Trophoblast cell (in vitro differentiated cells and primary cell): Measurements from ENCODE around the gene AKAP7.

Experiments used
- DNase-seq, 2 donors: peaks; one replicate each; pipeline ENCODE4 v3.0.0-alpha.2; 2016
- H2AFZ ChIP-seq: 2 replicates; pipeline ENCODE4 v1.6.1; 2013; ENCODE audit warnings: low read length, moderate library complexity, mild to moderate bottlenecking; ENCODE audit not compliant: insufficient read depth, poor library complexity
- H2AK5ac ChIP-seq: 2 replicates; pipeline ENCODE4 v1.6.1; 2013; ENCODE audit warnings: mild to moderate bottlenecking, low read length
- H2BK120ac ChIP-seq: 2 replicates; pipeline ENCODE4 v1.6.1; 2013; ENCODE audit warnings: low read length, mild to moderate bottlenecking, moderate library complexity; ENCODE audit not compliant: insufficient read depth, poor library complexity
- H2BK12ac ChIP-seq: 2 replicates; pipeline ENCODE4 v1.6.1; 2013; ENCODE audit warnings: mild to moderate bottlenecking, low read length, moderate library complexity
- H2BK5ac ChIP-seq: 2 replicates; pipeline ENCODE4 v1.6.1; 2013; ENCODE audit warnings: low read length, low read depth, moderate library complexity, mild to moderate bottlenecking; ENCODE audit not compliant: poor library complexity
- H3K14ac ChIP-seq: 2 replicates; pipeline ENCODE4 v1.6.1; 2013; ENCODE audit warnings: mild to moderate bottlenecking, low read length
- H3K18ac ChIP-seq: 2 replicates; pipeline ENCODE4 v1.6.1; 2013; ENCODE audit warnings: mild to moderate bottlenecking, low read length
- H3K23ac ChIP-seq: 2 replicates; pipeline ENCODE4 v1.6.1; 2013; ENCODE audit warnings: low read length
- H3K27ac ChIP-seq: 2 replicates; pipeline ENCODE4 v1.5.1; 2013; ENCODE audit warnings: low read depth, mild to moderate bottlenecking, inconsistent platforms, low read length, moderate library complexity
- H3K27me3 ChIP-seq: 2 replicates; pipeline ENCODE4 v1.6.1; 2013; ENCODE audit warnings: inconsistent platforms, mild to moderate bottlenecking, low read length, moderate library complexity; ENCODE audit not compliant: insufficient read depth
- H3K36me3 ChIP-seq, 2 experiments: 1 replicate in 1 of 2; 2 replicates in 1 of 2; pipeline ENCODE4 v1.6.1; 2013; ENCODE audit warnings: low read length in 2 of 2, mild to moderate bottlenecking in 2 of 2, moderate library complexity in 1 of 2; ENCODE audit not compliant: insufficient read depth in 2 of 2, control insufficient read depth in 1 of 2
- H3K4ac ChIP-seq: 2 replicates; pipeline ENCODE4 v1.6.1; 2013; ENCODE audit warnings: low read depth, mild to moderate bottlenecking, low read length, moderate library complexity
- H3K4me1 ChIP-seq, 2 experiments: 1 replicate in 1 of 2; 2 replicates in 1 of 2; pipeline ENCODE4 v1.6.1; 2013; ENCODE audit warnings: low read length in 2 of 2, mild to moderate bottlenecking in 2 of 2, moderate library complexity in 1 of 2; ENCODE audit not compliant: insufficient read depth in 2 of 2, control insufficient read depth in 1 of 2
- H3K4me2 ChIP-seq: 2 replicates; pipeline ENCODE4 v1.6.1; 2013; ENCODE audit warnings: inconsistent platforms, mild to moderate bottlenecking, low read length, moderate library complexity
- H3K4me3 ChIP-seq: 2 replicates; pipeline ENCODE4 v1.5.1; 2013; ENCODE audit warnings: mild to moderate bottlenecking, low read depth, low read length, inconsistent platforms
- H3K79me1 ChIP-seq: one replicate; pipeline ENCODE4 v1.6.1; 2013; ENCODE audit warnings: low read length
- H3K79me2 ChIP-seq: 2 replicates; pipeline ENCODE4 v1.6.1; 2013; ENCODE audit warnings: low read length, mild to moderate bottlenecking; ENCODE audit not compliant: control insufficient read depth, insufficient read depth, poor library complexity
- H3K9ac ChIP-seq: 2 replicates; pipeline ENCODE4 v1.6.1; 2013; ENCODE audit warnings: mild to moderate bottlenecking, low read length
- H3K9me3 ChIP-seq: 2 replicates; pipeline ENCODE4 v1.6.1; 2013; ENCODE audit warnings: low read depth, mild to moderate bottlenecking, control low read depth, inconsistent platforms, low read length; ENCODE audit not compliant: insufficient read depth
- H4K12ac ChIP-seq: 2 replicates; pipeline ENCODE4 v1.6.1; 2013; ENCODE audit warnings: low read depth, mild to moderate bottlenecking, low read length, moderate library complexity
- H4K8ac ChIP-seq: 2 replicates; pipeline ENCODE4 v1.6.1; 2013; ENCODE audit warnings: low read depth, mild to moderate bottlenecking, low read length, moderate library complexity
- H4K91ac ChIP-seq: one replicate; pipeline ENCODE4 v1.6.1; 2013; ENCODE audit warnings: low read depth, mild to moderate bottlenecking, low read length, moderate library complexity
- WGBS: extraction: QIAGEN DNeasy Blood & Tissue Kit; methylation state at CpG from one replicate; pipeline ENCODE4 v1.1.7; 2013; ENCODE audit warnings: missing lambda C conversion rate; ENCODE audit not compliant: insufficient read length, insufficient coverage; ENCODE audit errors: extremely low coverage; 5-methylcytosine and 5-hydroxymethylcytosine counted together

Gene AKAP7

DNA sequence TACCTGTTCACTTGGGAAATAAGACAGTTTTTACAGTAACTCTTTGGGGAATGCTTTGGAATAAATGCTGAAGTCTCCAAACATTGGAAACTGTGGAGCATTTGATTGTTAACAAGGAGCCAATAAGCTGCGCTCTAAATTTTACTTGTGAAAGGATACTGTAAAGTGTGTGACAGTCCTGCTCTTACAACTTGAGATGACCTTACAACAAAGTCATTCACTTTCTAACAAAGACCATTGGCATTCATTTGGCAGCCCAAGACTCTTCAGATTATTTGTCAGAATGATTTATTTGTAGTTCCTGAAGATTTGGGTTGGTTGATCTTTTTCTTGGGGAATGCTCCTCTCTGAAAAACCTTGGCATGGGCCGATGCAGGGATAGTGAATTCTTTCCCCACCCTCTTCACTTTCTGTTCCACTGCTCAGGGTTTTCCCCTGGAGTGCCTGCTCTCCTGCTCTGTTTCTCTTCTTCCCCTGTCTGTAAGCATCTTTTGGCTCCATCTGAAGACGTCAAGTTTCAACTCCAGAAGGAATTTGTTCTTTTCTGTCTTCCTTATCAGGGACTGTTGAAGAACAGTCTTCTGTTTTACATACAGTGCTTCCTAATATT, 116.4 kb downstream of the AKAP7 start:
- no peak overlapping the region for H2BK120ac ChIP-seq
- no peak overlapping the region for H3K23ac ChIP-seq
- no peak overlapping the region for H4K12ac ChIP-seq
- no peak overlapping the region for H3K4ac ChIP-seq
- no peak overlapping the region for H4K91ac ChIP-seq
- H3K36me3 ChIP-seq: no peaks in the 10 kb centered on the region
- no peak overlapping the region for H2BK12ac ChIP-seq
- H3K4me2 ChIP-seq: no peak overlapping the region
- H3K27me3 ChIP-seq: no peaks in the 10 kb centered on the region
- H3K79me1 ChIP-seq: no peaks in the 10 kb centered on the region
- no peak overlapping the region for H2BK5ac ChIP-seq
- no CpG with 5 or more reads among the region's 3 CpGs for WGBS
- H3K18ac ChIP-seq: no peak overlapping the region
- no peaks in the 10 kb centered on the region for H3K9me3 ChIP-seq
- H3K4me1 ChIP-seq: peaks cover 3 to 4% of the 10 kb centered on the region in 2 experiments
- no peak overlapping the region for H3K27ac ChIP-seq
- H4K8ac ChIP-seq: no peak overlapping the region
- no peak overlapping the region for H3K14ac ChIP-seq
- no peak for DNase-seq
- no peak overlapping the region for H3K4me3 ChIP-seq
- H3K9ac ChIP-seq: no peak overlapping the region
- no peak overlapping the region for H2AK5ac ChIP-seq
- H3K79me2 ChIP-seq: no peaks in the 10 kb centered on the region
- H2AFZ ChIP-seq: no peak overlapping the region

DNA sequence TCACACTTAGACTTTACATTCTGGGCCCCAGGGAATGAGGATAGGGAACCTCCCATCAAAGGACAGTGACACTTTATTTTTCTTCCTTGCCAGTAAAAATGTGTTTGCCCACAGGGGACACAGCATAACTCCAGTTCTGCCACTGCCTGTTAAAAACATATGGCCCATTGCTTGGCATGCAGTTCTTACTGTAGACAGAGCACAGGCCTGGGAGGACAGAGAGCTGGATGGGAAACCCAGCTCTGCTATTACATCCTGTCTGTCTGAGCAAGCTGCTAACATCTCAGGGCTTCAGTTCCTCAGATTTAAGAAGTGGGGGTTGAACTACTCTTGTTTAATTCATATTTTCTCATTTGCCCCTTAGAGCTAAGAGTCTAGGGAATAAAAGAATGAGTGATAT, 120.2 kb downstream of the AKAP7 start:
- H4K91ac ChIP-seq: no peak overlapping the region
- H3K79me2 ChIP-seq: no peaks in the 10 kb centered on the region
- H3K79me1 ChIP-seq: no peaks in the 10 kb centered on the region
- H2BK12ac ChIP-seq: no peak overlapping the region
- no peak overlapping the region for H3K9ac ChIP-seq
- H3K36me3 ChIP-seq: no peaks in the 10 kb centered on the region
- DNase-seq: no peak
- peaks cover 0 to under 1% of the 10 kb centered on the region in 2 experiments for H3K4me1 ChIP-seq
- H2BK120ac ChIP-seq: no peak overlapping the region
- H4K8ac ChIP-seq: no peak overlapping the region
- no peak overlapping the region for H3K14ac ChIP-seq
- no peak overlapping the region for H3K4ac ChIP-seq
- no peaks in the 10 kb centered on the region for H3K9me3 ChIP-seq
- H3K27ac ChIP-seq: no peak overlapping the region
- no peak overlapping the region for H2BK5ac ChIP-seq
- H3K18ac ChIP-seq: no peak overlapping the region
- H2AK5ac ChIP-seq: no peak overlapping the region
- no peak overlapping the region for H3K4me3 ChIP-seq
- no peak overlapping the region for H2AFZ ChIP-seq
- H3K23ac ChIP-seq: no peak overlapping the region
- H3K4me2 ChIP-seq: no peak overlapping the region
- no peaks in the 10 kb centered on the region for H3K27me3 ChIP-seq
- no peak overlapping the region for H4K12ac ChIP-seq

DNA sequence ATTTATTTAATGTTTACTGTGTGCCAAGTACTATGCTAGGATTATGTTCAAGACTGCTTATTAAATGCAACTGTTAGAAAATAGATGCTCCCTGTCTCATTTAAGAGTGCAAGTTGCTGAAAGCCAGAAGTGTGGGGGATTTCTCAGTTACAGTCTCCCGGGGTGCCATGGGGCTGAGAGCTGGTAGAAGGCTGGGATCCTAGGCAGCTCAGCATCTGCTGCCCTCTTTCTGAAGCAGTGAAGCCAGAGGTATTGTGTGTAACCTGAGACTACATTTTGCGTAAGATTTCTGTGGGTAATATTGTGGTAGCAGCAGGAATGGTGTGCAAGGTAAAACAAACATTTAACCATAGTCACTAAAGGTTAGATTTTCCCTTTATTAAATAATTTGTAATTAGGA, 120.6 kb downstream of the AKAP7 start:
- H3K27me3 ChIP-seq: no peaks in the 10 kb centered on the region
- H3K79me1 ChIP-seq: no peaks in the 10 kb centered on the region
- H3K79me2 ChIP-seq: no peaks in the 10 kb centered on the region
- no peak overlapping the region for H3K18ac ChIP-seq
- no peak overlapping the region for H3K4ac ChIP-seq
- no peak overlapping the region for H3K23ac ChIP-seq
- no peak overlapping the region for H3K4me3 ChIP-seq
- H3K9ac ChIP-seq: no peak overlapping the region
- no peaks in the 10 kb centered on the region for H3K4me1 ChIP-seq
- no peak overlapping the region for H3K27ac ChIP-seq
- no peak overlapping the region for H2BK5ac ChIP-seq
- no peak overlapping the region for H4K91ac ChIP-seq
- no peak overlapping the region for H3K4me2 ChIP-seq
- no CpG with 5 or more reads among the region's 2 CpGs for WGBS
- H2AFZ ChIP-seq: no peak overlapping the region
- no peaks in the 10 kb centered on the region for H3K9me3 ChIP-seq
- no peaks in the 10 kb centered on the region for H3K36me3 ChIP-seq
- no peak overlapping the region for H2AK5ac ChIP-seq
- H3K14ac ChIP-seq: no peak overlapping the region
- H4K12ac ChIP-seq: no peak overlapping the region
- H4K8ac ChIP-seq: no peak overlapping the region
- no peak overlapping the region for H2BK120ac ChIP-seq
- no peak for DNase-seq
- no peak overlapping the region for H2BK12ac ChIP-seq

DNA sequence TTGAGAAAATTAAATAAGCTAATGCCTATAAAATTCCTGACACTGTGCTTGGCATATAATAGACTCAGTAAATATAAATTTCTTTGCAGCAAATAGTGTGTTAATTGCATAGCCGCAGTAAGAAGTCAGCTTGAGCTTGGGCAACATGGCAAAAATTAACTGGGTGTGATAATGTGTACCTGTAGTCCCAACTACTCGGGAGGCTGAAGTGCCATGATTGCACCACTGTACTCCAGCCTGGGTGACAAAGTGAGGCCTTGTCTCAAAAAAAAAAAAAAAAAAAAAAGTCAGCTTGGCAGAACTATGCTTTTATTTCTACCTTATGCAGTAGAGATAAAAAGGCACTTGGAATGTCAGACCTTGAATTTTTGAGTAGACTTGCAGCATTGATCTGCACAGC, 121.8 kb downstream of the AKAP7 start:
- no peaks in the 10 kb centered on the region for H3K79me2 ChIP-seq
- no peak overlapping the region for H2BK120ac ChIP-seq
- H3K36me3 ChIP-seq: no peaks in the 10 kb centered on the region
- no peaks in the 10 kb centered on the region for H3K9me3 ChIP-seq
- H3K18ac ChIP-seq: no peak overlapping the region
- no peak overlapping the region for H4K8ac ChIP-seq
- H2BK5ac ChIP-seq: no peak overlapping the region
- no peak overlapping the region for H3K4me3 ChIP-seq
- no peak overlapping the region for H2BK12ac ChIP-seq
- no CpG with 5 or more reads among the region's 2 CpGs for WGBS
- no peaks in the 10 kb centered on the region for H3K27me3 ChIP-seq
- H3K4me2 ChIP-seq: no peak overlapping the region
- H3K14ac ChIP-seq: no peak overlapping the region
- H3K9ac ChIP-seq: no peak overlapping the region
- H2AK5ac ChIP-seq: no peak overlapping the region
- H3K27ac ChIP-seq: no peak overlapping the region
- no peaks in the 10 kb centered on the region for H3K79me1 ChIP-seq
- H4K91ac ChIP-seq: no peak overlapping the region
- H3K4me1 ChIP-seq: no peaks in the 10 kb centered on the region
- H2AFZ ChIP-seq: no peak overlapping the region
- H3K4ac ChIP-seq: no peak overlapping the region
- no peak for DNase-seq
- H4K12ac ChIP-seq: no peak overlapping the region
- H3K23ac ChIP-seq: no peak overlapping the region
